Colonic mucosa (tissue), 4 donors: ENCODE results near the gene SYNE4. TPM values are rescaled to one million over a fixed set of nuclear protein-coding genes. Genes with fewer than 3 reads are reported as not detected.

ENCODE experiments used
- DNase-seq: peaks from one replicate; pipeline ENCODE4 v3.0.0-alpha.2; 2020
- H3K27ac ChIP-seq: fragments of 200-600 bp; one replicate; pipeline ENCODE4 v1.8.0; 2021
- H3K27me3 ChIP-seq: fragments of 200-600 bp; one replicate; pipeline ENCODE4 v1.8.0; 2021
- H3K36me3 ChIP-seq: fragments of 200-600 bp; one replicate; pipeline ENCODE4 v1.8.0; 2021
- H3K4me1 ChIP-seq: fragments of 200-600 bp; one replicate; pipeline ENCODE4 v1.8.0; 2021; ENCODE audit warnings: mild to moderate bottlenecking
- H3K4me3 ChIP-seq: fragments of 200-600 bp; one replicate; pipeline ENCODE4 v1.8.0; 2021
- H3K9ac ChIP-seq, 2 donors: one replicate each; pipeline ENCODE4 v1.7.0; 2013; ENCODE audit warnings: control low read depth in 2 of 2, low read depth in 2 of 2, low read length in 2 of 2
- H3K9me3 ChIP-seq: fragments of 200-600 bp; one replicate; pipeline ENCODE4 v1.8.0; 2021
- intact Hi-C: fragments of 100-400 bp; cut with DNase I; formaldehyde crosslinking; loops from one replicate; pipeline ENCODE4 v1.14.1; 2022
- total RNA-seq, 2 donors: library from RNA; stranded (reverse); fragmentation: NEBNext Ultra II Directional in 1 of 2; extraction: Animal tissue kit (Norgen Biotek cat#: 25700) in 1 of 2; gene quantifications; one replicate each; pipeline ENCODE4 v1.2.1, GENCODE V29; 2021
- TF ChIP-seq, protein P1 (sequence below): fragments of 200-600 bp; IDR thresholded peaks from one replicate; pipeline ENCODE4 v1.8.0; 2022; ENCODE audit warnings: antibody characterized with exemption, mild to moderate bottlenecking
- donor health status: healthy.
- donor health status: DM: no; HTN: no; CAD: no.
- donor health status: DM: no; HTN: no; CAD: no.

The SYNE4 gene
- total RNA-seq, 2 donors from 2014 or later, result 9.3 to 10.1 TPM

DNA sequence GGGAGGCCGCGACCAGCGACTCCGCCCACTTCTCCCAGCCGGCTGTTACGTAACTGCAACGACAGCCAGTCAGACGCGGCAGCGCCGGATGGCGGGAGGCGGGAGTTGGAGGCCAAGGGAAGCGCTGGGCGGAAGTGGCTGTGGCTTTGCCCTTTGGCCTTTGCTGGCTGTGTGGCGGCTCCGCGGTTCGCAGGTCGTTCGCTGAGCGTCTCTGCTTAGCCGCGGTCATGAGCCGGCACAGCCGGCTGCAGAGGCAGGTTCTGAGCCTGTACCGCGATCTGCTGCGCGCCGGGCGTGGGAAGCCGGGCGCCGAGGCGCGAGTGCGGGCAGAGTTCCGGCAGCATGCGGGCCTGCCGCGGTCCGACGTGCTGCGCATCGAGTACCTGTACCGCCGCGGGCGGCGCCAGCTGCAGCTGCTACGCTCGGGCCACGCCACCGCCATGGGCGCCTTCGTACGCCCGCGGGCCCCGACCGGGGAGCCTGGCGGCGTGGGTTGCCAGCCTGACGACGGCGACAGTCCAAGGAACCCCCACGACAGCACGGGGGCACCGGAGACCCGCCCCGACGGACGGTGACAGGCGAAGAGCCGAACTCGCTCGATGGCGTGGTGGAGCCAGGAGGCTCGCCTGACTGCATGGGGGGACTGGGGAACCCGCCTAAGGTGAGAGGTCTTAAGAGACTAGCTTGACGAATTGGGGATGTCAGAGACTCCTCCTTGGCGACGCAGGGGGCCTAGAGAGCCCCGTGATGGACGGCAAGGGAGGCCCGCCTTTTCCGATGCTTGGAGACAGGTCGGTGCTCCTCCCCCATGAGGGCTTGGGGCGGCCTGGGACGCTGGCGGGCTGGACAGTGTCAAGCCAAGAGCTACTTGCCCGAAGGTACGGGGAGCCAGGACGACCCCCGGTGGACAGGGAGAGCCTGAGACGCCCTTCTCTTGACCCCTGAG is 13.3 kb downstream of the SYNE4 start, which contains the start of gene SDHAF1:
SDHAF1 (plus strand) TSS at position 141 of the 946 bp plus-strand sequence; CDS start at position 228, 87 bp downstream.
- intact Hi-C loops, result loop anchor here (10.0 kb wide), 1 partner anchor 59 kb away; the partner anchor contains the start of genes THAP8 and WDR62
- no peaks in the 10 kb centered on the region for H3K9me3 ChIP-seq
- DNase-seq, result peak; percentile 98
- peak within 1 kb of the TSS; percentile 90 for H3K27ac ChIP-seq
- H3K4me3 ChIP-seq, result peak within 1 kb of the TSS; percentile 76
- peak within 1 kb of the TSS; percentile 82 to 90 for H3K9ac ChIP-seq
- H3K4me1 ChIP-seq, result no peaks in the 10 kb centered on the region
- TF ChIP-seq, protein P1, sequence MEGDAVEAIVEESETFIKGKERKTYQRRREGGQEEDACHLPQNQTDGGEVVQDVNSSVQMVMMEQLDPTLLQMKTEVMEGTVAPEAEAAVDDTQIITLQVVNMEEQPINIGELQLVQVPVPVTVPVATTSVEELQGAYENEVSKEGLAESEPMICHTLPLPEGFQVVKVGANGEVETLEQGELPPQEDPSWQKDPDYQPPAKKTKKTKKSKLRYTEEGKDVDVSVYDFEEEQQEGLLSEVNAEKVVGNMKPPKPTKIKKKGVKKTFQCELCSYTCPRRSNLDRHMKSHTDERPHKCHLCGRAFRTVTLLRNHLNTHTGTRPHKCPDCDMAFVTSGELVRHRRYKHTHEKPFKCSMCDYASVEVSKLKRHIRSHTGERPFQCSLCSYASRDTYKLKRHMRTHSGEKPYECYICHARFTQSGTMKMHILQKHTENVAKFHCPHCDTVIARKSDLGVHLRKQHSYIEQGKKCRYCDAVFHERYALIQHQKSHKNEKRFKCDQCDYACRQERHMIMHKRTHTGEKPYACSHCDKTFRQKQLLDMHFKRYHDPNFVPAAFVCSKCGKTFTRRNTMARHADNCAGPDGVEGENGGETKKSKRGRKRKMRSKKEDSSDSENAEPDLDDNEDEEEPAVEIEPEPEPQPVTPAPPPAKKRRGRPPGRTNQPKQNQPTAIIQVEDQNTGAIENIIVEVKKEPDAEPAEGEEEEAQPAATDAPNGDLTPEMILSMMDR, result no peak
- H3K36me3 ChIP-seq, result no peaks in the 10 kb centered on the region
- H3K27me3 ChIP-seq, result no peaks in the 10 kb centered on the region

DNA sequence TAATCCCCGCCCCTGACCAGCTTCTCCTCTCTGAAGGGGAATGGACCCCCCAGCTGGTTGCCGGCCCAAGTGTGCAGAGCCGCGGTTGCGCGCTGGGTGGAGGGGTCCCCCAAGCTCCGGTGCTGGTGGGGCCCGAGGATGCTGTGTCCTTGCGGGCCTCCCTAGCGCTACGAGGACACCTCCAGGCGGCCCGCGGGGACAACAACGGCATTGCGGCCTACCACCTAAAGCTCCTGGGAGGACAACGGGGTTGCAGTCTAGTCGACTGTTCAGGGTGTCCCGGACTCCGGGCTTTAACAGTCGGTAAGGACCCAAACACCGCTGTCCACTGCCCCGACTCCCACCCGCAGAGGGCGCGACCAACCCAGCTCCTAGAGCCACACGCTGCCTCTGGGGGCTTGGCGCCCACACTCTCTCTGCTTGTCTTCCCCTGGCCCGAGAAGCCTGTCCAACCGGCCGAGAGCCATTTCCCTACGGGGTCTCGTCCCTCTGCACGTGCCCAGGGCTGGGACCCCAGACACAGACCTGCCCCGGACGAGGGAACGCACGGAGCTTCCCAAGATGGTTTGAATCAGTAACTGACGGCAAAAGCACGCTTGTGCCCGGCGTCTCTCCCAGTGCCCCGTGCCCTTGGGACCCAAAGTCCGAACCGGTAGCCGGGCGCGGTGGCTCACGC is 14.6 kb downstream of the SYNE4 start:
- Histone ChIP-seq H3K27me3 (no peaks in the 10 kb centered on the region), H3K9ac (peak overlapping the region in 1 of 2 donors; percentile 58), H3K27ac (no peak overlapping the region), H3K36me3 (no peaks in the 10 kb centered on the region), H3K4me1 (no peaks in the 10 kb centered on the region), H3K4me3 (peak overlapping the region; percentile 76), H3K9me3 (no peaks in the 10 kb centered on the region)
- intact Hi-C loops, result loop anchor here (10.0 kb wide), 1 partner anchor 61 kb away; the partner anchor contains the start of genes THAP8 and WDR62
- peak; percentile 41 for DNase-seq
- TF ChIP-seq, protein P1, result no peak

DNA sequence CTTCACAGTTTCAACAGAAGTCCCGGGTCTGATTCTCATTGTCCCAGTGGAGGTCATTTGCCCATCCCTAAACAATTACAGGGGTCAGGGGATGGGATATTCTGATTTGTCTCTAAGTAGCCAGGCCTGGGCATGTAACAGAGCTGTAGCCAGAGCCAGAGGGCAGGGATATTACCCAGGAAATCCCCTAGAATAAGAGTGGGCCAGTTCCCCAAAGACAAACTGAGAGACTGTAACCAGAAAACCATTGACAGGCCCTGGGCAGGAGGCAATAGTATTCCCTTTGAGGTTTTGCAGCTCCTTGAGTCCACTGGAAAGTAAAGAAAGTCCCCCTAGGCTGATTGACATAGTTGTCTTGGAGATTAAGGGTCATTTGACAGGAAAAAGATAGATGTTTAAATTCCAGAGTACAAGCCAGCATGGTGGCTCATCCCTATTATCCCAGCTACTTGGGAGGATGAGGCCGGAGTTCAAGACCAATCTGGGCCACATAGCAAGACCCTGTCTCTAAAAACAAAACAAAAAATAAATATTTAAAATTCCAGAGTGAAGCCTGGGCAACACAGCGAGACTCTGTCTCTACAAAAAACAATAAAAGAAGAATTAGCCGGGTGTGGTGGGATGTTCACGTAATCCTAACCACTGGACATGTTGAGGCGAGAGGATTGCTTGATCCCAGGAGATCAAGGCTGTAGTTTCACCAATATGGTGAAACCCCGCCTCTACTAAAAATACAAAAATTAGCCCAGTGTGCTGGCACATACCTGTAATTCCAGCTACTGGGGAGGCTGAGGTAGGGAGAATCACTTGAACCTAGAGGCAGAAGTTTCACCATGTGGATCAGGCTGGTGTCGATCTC is 15.5 kb downstream of the SYNE4 start:
- H3K4me3 ChIP-seq, result no peak overlapping the region
- DNase-seq, result no peak
- no peak overlapping the region for H3K27ac ChIP-seq
- H3K4me1 ChIP-seq, result no peaks in the 10 kb centered on the region
- H3K9ac ChIP-seq, result no peak overlapping the region
- no peaks in the 10 kb centered on the region for H3K9me3 ChIP-seq
- no peaks in the 10 kb centered on the region for H3K27me3 ChIP-seq
- TF ChIP-seq, protein P1, result no peak
- H3K36me3 ChIP-seq, result no peaks in the 10 kb centered on the region
- intact Hi-C loops, result loop anchor here (10.0 kb wide), 1 partner anchor 62 kb away; the partner anchor contains the start of genes THAP8 and WDR62

DNA sequence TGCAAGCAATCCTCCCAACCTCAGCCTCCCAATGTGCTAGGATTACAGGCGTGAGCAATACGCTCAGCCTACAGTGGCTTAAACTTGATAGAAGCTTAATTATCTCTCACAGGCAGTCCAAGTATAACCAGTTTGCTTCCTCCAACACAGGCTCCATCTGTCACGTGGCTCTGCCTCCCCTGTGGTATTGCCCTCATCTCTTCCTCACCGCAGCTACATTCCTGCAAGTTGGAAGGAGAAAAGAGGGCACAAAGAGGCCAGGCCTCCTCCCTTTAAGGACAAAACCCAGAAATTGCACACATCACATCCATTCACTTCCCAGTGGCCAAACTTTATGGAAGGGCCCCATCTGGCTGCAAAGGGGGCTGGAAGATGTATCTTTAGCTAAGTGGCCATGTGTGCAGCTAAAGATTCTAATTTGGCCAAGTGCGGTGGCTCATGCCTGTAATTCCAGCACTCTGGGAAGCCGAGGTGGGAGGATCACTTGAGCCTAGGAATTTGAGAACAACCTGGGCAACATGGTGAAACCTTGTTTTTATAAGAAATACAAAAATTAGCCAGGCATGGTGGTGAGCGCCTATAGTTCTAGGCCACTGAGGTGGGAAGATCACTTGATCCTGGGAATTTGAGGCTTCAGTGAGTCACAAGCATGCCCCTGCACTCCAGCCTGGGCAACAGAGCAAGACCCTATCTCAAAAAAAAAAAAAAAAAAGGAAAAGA is 16.7 kb downstream of the SYNE4 start:
- Histone ChIP-seq H3K9me3 (no peaks in the 10 kb centered on the region), H3K36me3 (no peaks in the 10 kb centered on the region), H3K4me1 (no peaks in the 10 kb centered on the region), H3K4me3 (no peak overlapping the region), H3K9ac (no peak overlapping the region), H3K27me3 (peaks cover 7% of the 10 kb centered on the region), H3K27ac (no peak overlapping the region)
- DNase-seq, result no peak
- intact Hi-C loops, result loop anchor here (10.0 kb wide), 1 partner anchor 63 kb away; the partner anchor contains the start of genes THAP8 and WDR62
- TF ChIP-seq, protein P1, result no peak
